ENCODE data around the gene SLC25A33.

The SLC25A33 gene

GRCh38 chr1:9594471-9595155, 55.3 kb downstream of the SLC25A33 start:
- H3K27me3 ChIP-seq (ENCODE audit: insufficient read depth, low read length), result no peaks in the 10 kb centered on the region
- H3K4me1 ChIP-seq (ENCODE audit: control insufficient read depth, insufficient read depth, low read length, unreplicated experiment), result peaks cover 8% of the 10 kb centered on the region
- no peaks in the 10 kb centered on the region for H3K36me3 ChIP-seq (ENCODE audit: insufficient read depth, low read length)
- H3K27ac ChIP-seq (ENCODE audit: low read depth, low read length), result no peak overlapping the region
- H3K4me3 ChIP-seq (ENCODE audit: low read depth, low read length), result no peak overlapping the region
- peaks cover 55% of the 10 kb centered on the region for H3K79me2 ChIP-seq (ENCODE audit: control insufficient read depth, insufficient read depth, low read length, unreplicated experiment)
- no peak overlapping the region for H2AFZ ChIP-seq (ENCODE audit: low read length, unreplicated experiment)

DNA sequence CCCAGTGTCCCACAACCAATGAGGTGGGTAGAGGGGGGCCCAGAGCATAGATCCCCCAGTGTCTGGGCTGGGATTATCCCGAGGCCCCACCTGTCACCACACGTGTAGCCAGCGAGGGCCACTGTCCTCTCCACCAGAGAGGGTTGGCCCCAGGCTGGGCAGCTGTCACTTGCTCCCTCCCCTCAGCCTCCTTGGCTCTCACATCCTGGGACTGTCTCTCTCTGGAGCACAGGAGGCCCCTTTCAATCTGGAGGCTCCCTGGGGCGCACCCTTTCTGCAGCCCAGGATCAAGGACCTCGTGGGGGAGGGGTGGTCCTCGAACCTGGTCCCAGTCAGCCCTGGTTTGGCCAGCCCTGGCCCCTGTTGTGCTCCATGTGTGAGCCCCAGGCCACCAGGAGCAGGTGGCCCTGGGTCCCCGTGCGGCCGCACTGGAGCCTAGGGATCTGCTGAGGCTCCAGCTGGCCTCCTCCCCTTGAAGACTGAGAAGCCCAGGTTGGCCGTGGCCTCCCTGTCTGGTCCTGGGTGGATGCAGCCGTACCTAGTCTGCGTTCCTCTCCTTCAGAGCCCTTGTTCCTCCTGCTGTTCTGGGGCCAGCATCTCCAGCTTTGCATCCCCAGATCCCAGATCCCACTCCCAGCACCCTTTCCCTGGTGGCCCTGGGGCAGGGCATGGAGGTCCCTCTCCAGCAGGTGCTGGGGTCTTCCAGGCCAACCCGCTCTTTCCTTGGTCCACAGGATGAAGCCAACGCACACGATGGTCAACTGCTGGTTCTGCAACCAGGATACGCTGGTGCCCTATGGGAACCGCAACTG, 56.1 kb downstream of the SLC25A33 start:
- Histone ChIP-seq H3K36me3 (ENCODE audit: insufficient read depth, low read length) (no peaks in the 10 kb centered on the region), H3K79me2 (ENCODE audit: control insufficient read depth, insufficient read depth, low read length, unreplicated experiment) (peaks cover 47% of the 10 kb centered on the region), H3K27ac (ENCODE audit: low read depth, low read length) (no peak overlapping the region)

GRCh38 chr1:9595968-9596340, 56.7 kb downstream of the SLC25A33 start:
- Histone ChIP-seq H3K36me3 (ENCODE audit: insufficient read depth, low read length) (no peaks in the 10 kb centered on the region), H2AFZ (ENCODE audit: low read length, unreplicated experiment) (no peak overlapping the region), H3K4me1 (ENCODE audit: control insufficient read depth, insufficient read depth, low read length, unreplicated experiment) (peaks cover 8% of the 10 kb centered on the region), H3K27ac (ENCODE audit: low read depth, low read length) (no peak overlapping the region), H3K4me3 (ENCODE audit: low read depth, low read length) (no peak overlapping the region), H3K79me2 (ENCODE audit: control insufficient read depth, insufficient read depth, low read length, unreplicated experiment) (peaks cover 41% of the 10 kb centered on the region), H3K27me3 (ENCODE audit: insufficient read depth, low read length) (no peaks in the 10 kb centered on the region)

More for the DNA sequence above, 56.1 kb downstream of the SLC25A33 start:
- H3K27me3 ChIP-seq (ENCODE audit: insufficient read depth, low read length), result no peaks in the 10 kb centered on the region
- no peak overlapping the region for H2AFZ ChIP-seq (ENCODE audit: low read length, unreplicated experiment)
- H3K4me3 ChIP-seq (ENCODE audit: low read depth, low read length), result no peak overlapping the region
- peaks cover 8% of the 10 kb centered on the region for H3K4me1 ChIP-seq (ENCODE audit: control insufficient read depth, insufficient read depth, low read length, unreplicated experiment)

- H3K36me3 ChIP-seq (ENCODE audit: insufficient read depth, low read length), result no peaks in the 10 kb centered on the region
- peaks cover 8% of the 10 kb centered on the region for H3K4me1 ChIP-seq (ENCODE audit: control insufficient read depth, insufficient read depth, low read length, unreplicated experiment)
- H3K27me3 ChIP-seq (ENCODE audit: insufficient read depth, low read length), result no peaks in the 10 kb centered on the region
- peaks cover 35% of the 10 kb centered on the region for H3K79me2 ChIP-seq (ENCODE audit: control insufficient read depth, insufficient read depth, low read length, unreplicated experiment)
- no peak overlapping the region for H3K4me3 ChIP-seq (ENCODE audit: low read depth, low read length)
- H2AFZ ChIP-seq (ENCODE audit: low read length, unreplicated experiment), result no peak overlapping the region
- no peak overlapping the region for H3K27ac ChIP-seq (ENCODE audit: low read depth, low read length)
These were observed 57.3 kb downstream of the SLC25A33 start for GRCh38 chr1:9596415-9597123.

DNA sequence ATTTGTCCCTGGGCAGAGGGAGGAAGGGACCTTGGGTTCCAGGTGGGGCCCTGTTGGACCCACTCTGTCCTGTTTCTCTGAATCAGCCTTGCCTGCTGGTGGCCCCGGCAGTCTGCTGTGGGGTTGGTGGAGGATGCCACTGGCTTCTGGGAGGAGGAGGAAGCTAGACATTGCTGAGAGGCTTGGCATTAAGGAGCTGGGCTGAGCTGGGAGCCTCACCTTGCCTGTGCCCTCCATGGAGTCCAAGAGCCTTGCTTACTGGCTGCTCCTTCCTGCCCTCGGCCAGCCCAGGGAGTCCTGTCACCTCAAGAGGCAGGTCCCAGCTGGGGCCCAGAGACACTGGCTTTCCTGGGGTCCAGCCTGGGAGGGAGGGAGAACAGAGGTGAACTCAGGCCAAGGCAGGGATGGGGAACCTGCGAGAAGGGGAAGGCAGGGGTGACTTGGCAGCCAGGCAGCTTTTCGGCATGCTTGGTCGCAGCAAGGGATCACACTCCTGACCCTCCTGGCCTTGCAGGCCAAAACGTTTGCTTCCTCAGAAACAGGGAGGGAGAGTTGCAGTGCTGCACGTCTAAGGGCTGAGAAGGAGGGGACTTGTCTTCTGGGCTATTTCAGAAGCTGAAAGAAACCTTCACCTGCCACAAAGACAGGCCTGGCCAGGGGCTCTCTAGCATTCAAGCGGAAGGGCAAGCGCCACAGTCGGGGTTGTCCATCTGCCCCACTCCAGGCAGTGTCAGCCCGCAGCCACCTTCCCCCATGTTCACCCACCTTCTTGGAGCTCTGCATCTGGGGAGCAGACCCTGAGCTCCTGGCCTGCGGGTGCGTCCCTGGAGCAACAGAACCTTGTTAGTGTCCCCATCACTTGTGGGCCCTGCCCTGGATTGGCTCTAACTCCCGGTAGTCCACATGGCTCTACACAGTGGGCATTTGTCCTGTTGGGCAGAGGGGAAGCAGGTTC, 58.4 kb downstream of the SLC25A33 start:
- Histone ChIP-seq H3K36me3 (ENCODE audit: insufficient read depth, low read length) (no peaks in the 10 kb centered on the region), H3K27me3 (ENCODE audit: insufficient read depth, low read length) (no peaks in the 10 kb centered on the region), H3K4me3 (ENCODE audit: low read depth, low read length) (no peak overlapping the region), H3K27ac (ENCODE audit: low read depth, low read length) (no peak overlapping the region), H3K79me2 (ENCODE audit: control insufficient read depth, insufficient read depth, low read length, unreplicated experiment) (peaks cover 26% of the 10 kb centered on the region), H2AFZ (ENCODE audit: low read length, unreplicated experiment) (no peak overlapping the region), H3K4me1 (ENCODE audit: control insufficient read depth, insufficient read depth, low read length, unreplicated experiment) (peaks cover 7% of the 10 kb centered on the region)

DNA sequence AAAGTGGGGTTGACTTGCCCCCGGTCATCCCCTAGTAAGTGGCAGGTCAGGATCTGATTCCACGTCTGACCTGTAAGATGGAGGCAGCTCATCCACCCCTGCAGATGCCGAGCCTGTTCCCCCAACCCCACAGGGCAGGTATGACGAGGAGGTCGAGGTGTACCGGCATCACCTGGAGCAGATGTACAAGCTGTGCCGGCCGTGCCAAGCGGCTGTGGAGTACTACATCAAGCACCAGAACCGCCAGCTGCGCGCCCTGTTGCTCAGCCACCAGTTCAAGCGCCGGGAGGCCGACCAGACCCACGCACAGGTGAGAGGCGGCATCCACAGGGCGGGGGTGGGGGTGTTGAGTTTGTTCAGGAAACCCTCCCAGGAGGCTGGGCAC, 59.0 kb downstream of the SLC25A33 start:
- H3K27me3 ChIP-seq (ENCODE audit: insufficient read depth, low read length), result no peaks in the 10 kb centered on the region
- H2AFZ ChIP-seq (ENCODE audit: low read length, unreplicated experiment), result no peak overlapping the region
- no peak overlapping the region for H3K27ac ChIP-seq (ENCODE audit: low read depth, low read length)
- H3K36me3 ChIP-seq (ENCODE audit: insufficient read depth, low read length), result no peaks in the 10 kb centered on the region
- H3K4me1 ChIP-seq (ENCODE audit: control insufficient read depth, insufficient read depth, low read length, unreplicated experiment), result peaks cover under 1% of the 10 kb centered on the region
- no peak overlapping the region for H3K4me3 ChIP-seq (ENCODE audit: low read depth, low read length)
- H3K79me2 ChIP-seq (ENCODE audit: control insufficient read depth, insufficient read depth, low read length, unreplicated experiment), result peaks cover 19% of the 10 kb centered on the region

GRCh38 chr1:9599741-9600140, 60.5 kb downstream of the SLC25A33 start:
- Histone ChIP-seq H3K27ac (ENCODE audit: low read depth, low read length) (no peak overlapping the region), H3K79me2 (ENCODE audit: control insufficient read depth, insufficient read depth, low read length, unreplicated experiment) (peaks cover 6% of the 10 kb centered on the region), H3K36me3 (ENCODE audit: insufficient read depth, low read length) (no peaks in the 10 kb centered on the region), H3K4me3 (ENCODE audit: low read depth, low read length) (no peak overlapping the region), H2AFZ (ENCODE audit: low read length, unreplicated experiment) (no peak overlapping the region), H3K4me1 (ENCODE audit: control insufficient read depth, insufficient read depth, low read length, unreplicated experiment) (no peaks in the 10 kb centered on the region), H3K27me3 (ENCODE audit: insufficient read depth, low read length) (no peaks in the 10 kb centered on the region)

GRCh38 chr1:9600861-9601834, 61.9 kb downstream of the SLC25A33 start:
- Histone ChIP-seq H3K4me3 (ENCODE audit: low read depth, low read length) (no peak overlapping the region), H3K27me3 (ENCODE audit: insufficient read depth, low read length) (no peaks in the 10 kb centered on the region), H3K27ac (ENCODE audit: low read depth, low read length) (no peak overlapping the region), H3K79me2 (ENCODE audit: control insufficient read depth, insufficient read depth, low read length, unreplicated experiment) (no peaks in the 10 kb centered on the region), H3K4me1 (ENCODE audit: control insufficient read depth, insufficient read depth, low read length, unreplicated experiment) (no peaks in the 10 kb centered on the region), H2AFZ (ENCODE audit: low read length, unreplicated experiment) (no peak overlapping the region), H3K36me3 (ENCODE audit: insufficient read depth, low read length) (no peaks in the 10 kb centered on the region)

- no peaks in the 10 kb centered on the region for H3K27me3 ChIP-seq (ENCODE audit: insufficient read depth, low read length)
- no peaks in the 10 kb centered on the region for H3K4me1 ChIP-seq (ENCODE audit: control insufficient read depth, insufficient read depth, low read length, unreplicated experiment)
- H3K36me3 ChIP-seq (ENCODE audit: insufficient read depth, low read length), result no peaks in the 10 kb centered on the region
- no peaks in the 10 kb centered on the region for H3K79me2 ChIP-seq (ENCODE audit: control insufficient read depth, insufficient read depth, low read length, unreplicated experiment)
- no peak overlapping the region for H3K27ac ChIP-seq (ENCODE audit: low read depth, low read length)
- H2AFZ ChIP-seq (ENCODE audit: low read length, unreplicated experiment), result no peak overlapping the region
- H3K4me3 ChIP-seq (ENCODE audit: low read depth, low read length), result no peak overlapping the region
These were observed 62.9 kb downstream of the SLC25A33 start for GRCh38 chr1:9601942-9602793.
